ENCODE data around the gene SNTB2.
A peak's percentile ranks its signal among the peaks of the same experiment; 100 is the strongest.
"Not testable (repeated sequence)": the region's sequence is repeated elsewhere in the genome, so short reads cannot be mapped to it uniquely, and the experiment has no call there.

The SNTB2 gene

DNA sequence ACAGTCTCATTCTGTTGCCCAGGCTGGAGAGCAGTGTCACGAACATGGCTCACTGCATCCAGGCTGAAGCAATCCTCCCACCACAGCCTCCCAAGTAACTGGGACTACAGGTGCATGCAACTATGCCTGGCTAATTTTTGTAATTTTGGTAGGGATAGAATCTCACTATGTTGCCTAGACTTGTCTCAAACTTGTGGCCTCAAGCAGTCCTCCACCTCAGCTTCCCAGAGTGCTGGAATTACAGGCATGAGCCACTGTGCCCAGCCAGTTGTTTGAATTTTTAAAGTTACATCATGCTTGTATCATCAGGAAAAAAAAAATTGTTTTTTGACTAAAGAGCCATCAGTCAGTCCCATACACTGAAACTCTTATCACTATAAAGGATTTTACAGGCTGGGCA is 107.1 kb downstream of the SNTB2 start:
- DNase-seq, result no peak

DNA sequence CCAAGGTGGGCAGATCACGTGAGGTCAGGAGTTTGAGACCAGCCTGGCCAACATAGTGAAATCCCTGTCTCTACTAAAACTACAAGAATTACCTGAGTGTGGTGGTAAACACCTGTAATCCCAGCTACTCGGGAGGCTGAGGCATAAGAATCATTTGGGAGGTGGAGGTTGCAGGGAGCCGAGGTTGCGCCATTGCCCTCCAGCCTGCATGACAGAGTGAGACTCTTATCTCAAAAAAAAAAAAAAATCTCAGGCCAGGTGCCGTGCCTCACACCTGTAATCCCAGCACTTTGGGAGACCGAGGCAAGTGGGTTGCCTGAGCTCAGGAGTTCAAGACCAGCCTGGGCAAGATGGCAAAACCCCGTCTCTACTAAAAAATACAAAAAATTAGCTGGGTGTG is 109.8 kb downstream of the SNTB2 start:
- DNase-seq, result not testable (repeated sequence)

DNA sequence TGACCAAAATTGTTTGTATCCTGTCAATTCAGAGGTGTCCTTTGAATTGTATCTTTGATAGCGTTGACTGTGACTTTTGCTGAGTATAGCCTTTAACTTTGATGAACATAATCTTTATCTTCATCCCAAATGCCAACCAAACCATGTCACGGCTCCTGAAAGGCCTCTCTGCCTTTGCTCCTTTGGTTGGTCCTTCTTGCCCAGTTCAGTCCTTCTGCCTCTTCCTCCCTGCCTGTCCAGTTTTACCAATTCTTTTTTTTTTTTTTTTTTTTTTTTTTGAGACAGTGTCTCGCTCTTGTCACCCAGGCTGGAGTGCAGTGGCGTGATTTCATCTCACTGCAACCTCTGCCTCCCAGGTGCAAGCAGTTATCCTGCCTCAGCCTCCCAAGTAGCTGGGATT is 111.3 kb downstream of the SNTB2 start:
- no peak for DNase-seq

DNA sequence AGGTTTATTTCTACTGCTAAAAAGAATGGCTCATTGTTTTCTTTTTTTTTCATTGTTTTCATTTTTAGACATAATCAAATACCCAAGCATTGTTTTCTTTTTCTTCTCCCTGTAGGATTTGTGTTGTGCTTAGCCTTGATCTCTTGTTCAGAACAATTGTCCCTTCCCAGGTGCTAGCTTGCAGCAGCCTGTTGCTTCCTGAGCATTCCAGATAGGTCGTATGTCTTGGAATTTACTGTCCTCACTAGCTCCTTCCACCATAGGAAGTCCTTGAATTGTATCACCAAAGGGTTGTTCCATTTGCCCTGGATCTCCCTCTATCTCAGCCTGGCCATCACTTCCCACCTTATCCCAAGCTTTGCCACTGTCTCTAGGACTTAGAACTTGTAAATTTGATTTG is 114.2 kb downstream of the SNTB2 start:
- no peak for DNase-seq

DNA sequence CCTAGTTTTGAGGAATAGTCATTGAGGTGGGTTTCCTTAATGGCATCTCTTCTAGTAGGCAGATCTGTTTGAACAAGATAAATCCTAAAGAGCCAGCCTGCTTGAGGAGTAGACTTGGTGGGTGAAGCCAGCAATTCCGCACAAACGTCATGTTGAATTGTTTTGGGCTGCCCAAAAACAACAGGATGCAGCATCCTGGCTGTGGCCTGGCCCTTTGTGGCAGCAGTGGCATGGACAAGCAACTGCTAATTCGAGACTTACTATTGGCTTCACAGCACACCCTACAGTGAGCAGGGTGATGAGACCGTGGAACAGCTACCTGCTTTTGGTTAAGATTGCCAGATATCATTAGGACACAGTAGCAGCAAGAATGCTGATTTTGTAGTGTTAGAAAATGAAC is 114.9 kb downstream of the SNTB2 start:
- no peak for DNase-seq

DNA sequence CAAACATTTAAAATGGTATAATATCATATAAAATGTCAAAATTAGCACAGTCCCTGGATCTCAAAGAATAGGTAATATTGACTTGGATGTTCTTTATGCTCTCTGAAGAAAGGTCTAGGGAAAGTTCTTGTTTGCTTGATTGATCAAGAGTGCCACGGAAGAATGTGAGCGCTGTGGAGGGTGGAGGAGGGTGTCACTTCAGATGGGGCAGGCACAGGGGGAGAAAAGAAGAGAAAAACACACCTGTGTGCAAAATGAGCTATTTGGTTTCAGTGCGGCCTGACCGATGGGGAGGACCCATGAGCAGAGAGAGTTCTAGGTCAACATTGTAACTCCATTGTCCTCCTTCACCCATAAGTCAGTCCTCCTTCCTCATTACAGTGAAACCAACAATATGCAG is 115.3 kb downstream of the SNTB2 start:
- DNase-seq, result no peak

DNA sequence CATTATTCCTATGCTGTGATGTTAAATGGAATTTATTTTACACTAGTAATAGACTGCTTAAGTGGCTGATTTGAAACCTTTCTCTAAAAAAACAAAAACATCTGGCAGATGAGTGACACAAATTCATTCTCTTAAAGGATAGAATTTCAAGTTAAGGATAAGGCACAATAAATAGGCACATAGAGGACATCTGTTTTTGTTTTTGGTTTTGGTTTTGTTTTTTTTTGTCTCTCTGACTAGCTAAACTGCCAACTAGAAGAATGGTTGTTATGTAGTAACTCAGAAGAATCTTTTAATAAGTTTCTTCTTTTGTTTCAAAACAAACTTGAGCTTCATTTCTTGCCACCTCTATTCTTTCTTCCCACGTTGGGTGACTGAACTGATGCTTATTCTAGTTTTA is 119.1 kb downstream of the SNTB2 start:
- no peak for DNase-seq

DNA sequence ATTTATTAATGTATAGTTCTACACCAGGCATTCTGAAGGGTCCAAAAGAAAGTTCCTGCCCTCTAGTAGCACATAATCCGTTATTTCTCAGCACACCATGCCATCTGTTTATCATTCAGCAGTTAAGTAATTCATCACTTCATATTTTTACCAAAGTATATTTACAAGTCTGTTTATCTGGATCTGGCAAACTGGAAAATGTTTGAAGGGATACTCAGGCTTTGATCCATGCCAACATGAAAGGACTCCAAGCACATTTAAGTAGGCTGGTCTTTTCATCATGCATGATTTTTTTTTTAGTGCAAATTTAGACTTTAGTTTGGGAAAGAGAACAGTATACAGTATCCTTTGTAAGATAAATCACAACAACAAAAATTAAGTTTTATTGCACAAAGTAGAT is 120.1 kb downstream of the SNTB2 start:
- no peak for DNase-seq

DNA sequence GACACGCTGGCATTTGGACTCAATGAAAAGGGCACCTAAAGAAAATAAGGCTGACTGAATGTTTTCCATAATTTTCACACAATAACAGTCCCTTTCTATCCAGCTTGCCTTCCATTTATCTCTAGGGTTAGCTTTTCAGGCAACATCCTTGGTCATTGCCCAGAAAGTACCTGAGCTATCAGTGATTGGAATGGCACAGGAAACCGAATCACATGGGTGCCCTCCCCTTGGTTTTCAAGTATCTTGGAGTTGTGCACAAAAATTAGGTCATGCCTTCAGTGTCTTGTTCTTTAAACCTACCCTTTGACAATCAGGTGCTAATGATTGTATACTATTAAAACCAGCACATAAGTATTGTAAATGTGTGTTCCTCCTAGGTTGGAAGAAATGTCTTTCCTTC is 120.9 kb downstream of the SNTB2 start:
- DNase-seq, result no peak

DNA sequence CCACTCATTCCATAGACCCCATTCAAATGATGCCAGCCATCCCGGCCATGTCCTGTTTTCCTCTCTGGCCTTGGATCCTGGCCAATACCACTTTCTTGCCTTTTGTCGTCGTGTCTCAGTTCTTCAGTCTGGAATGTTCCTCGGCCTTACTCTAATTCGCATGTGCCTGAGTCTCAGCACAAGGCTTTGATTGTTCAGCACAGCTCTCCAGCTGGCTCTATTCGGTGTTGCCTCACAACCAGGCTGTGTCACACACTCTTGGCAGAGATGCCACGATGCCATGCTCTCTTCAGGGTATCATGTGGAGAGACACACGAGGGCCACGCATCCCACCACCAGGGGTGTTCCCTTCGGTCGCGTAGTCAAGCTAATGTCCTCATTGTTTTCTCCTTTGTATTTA is 122.4 kb downstream of the SNTB2 start:
- DNase-seq, result no peak

DNA sequence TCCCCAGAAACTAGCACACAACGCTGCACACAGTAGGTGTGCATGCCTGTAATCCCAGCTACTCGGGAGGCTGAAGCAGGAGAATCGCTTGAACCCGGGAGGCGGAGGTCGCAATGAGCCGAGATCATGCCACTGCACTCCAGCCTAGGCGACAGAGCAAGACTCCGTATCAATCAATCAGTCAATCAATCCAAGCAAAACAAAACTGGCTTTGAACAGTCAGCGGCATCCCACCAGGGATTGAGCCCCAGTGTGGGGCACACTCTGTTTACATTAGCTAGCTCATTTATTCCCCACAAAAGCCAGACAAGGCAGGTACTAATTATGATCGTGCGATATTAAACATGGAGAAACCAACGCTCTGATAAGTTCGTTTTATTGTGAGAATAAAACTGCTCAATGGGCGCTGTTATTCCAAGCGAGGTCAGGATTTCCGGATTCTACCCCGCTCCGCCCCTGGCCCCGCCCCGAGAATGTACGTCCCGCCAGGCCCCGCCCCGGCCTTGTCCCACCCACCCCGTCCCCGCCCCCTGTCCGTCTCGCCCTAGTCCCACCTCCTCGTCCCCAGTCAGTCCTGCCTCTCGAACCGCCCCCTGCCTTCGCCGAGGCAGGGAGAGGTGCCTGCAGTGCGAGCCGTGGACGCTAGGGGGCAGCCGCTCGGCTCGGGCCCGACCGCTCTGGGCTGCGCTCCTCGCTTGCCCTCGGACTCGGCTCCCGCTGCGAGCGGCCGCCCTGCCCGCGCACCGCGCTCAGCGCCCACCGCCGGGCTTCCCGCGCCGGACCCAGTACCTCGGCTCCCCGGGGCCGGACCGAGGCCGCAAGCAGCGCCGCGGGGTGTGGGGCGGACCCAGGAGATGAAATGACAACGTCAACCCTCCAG is 123.9 kb downstream of the SNTB2 start, which contains the start of gene VPS4A:
Gene VPS4A, plus strand, starts transcription at position 698 of the 880 bp plus-strand sequence. Its CDS starts 162 bp downstream, at position 860.
- peak; percentile 96 for DNase-seq

DNA sequence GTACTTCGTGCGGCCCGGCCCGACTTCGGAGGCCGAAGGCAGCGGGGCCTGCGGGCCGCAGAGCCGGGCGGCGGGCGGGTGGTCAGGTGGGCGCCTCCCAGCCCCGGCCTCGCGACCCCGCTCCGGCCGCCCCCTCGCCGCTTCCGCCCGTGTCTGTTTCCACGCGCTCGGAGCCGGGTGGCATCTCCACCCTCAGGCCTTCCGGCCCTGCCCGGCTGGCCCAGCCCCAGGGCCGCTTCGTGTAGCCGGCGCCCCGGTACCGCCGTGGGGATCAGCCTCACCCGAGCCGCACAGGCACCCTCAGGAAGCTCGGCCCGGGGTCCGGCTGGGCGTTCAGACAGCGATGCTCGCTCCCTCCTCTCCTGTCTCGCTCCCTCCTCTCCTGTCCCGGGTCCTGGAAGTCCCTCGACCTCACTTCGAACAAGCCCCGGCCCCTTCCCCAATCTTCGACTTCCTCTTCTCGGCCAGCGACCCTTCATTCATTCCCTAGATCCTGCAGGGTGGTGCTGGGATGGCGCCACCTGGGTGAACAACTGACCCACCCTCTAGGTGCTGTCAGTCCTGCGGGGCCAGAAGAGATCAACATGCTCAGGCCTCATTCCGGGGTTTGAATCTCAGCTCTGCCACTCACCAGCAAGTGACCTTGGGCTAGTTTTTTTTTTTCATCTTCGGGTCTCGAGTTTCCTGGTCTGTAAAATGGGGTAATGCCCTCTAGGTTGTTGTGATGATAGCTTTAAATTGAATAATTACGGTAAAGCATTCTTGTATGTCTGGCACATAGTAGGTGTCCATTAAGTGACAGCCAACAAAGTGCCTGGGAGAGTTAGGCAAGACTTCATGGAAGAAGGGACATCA is 124.8 kb downstream of the SNTB2 start:
- peak; percentile 22 for DNase-seq

DNA sequence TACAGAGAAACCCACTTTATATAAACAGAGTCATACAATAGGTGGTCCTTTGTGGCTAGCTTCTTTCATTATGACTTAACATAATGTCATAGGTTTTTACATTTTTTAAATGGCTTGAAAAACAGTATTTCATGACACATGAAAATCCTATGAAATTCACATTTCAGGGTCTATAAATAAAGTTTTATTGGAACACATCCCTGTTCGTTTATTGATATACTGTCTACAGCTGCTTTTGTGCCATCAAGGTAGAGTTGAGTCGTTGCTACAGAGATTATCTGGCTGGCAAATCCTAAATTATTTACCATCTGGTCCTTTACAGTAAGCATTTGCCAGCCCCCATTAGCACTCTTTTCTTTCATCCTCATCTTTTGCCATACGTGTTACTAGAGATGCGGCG is 126.5 kb downstream of the SNTB2 start:
- no peak for DNase-seq

DNA sequence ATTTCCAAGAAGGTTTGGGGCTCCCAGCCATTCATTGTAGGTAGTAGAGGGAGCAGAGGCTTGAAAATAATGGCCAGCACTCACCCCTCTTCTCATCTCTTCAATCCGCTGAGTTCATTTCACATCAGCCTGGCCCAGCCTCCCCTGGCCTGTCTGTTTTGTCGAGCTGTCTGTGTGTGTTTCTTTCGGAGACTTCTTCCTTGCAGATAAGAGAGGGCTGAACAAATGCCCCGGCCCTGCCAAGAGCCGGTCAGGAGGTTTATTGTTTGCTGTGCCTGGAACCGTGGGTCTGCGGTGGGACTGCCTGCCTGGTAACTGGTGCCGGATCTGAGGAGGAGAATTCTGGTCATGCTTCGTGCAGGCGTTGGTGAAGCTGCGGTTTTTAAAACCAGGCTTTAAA is 127.6 kb downstream of the SNTB2 start:
- no peak for DNase-seq

DNA sequence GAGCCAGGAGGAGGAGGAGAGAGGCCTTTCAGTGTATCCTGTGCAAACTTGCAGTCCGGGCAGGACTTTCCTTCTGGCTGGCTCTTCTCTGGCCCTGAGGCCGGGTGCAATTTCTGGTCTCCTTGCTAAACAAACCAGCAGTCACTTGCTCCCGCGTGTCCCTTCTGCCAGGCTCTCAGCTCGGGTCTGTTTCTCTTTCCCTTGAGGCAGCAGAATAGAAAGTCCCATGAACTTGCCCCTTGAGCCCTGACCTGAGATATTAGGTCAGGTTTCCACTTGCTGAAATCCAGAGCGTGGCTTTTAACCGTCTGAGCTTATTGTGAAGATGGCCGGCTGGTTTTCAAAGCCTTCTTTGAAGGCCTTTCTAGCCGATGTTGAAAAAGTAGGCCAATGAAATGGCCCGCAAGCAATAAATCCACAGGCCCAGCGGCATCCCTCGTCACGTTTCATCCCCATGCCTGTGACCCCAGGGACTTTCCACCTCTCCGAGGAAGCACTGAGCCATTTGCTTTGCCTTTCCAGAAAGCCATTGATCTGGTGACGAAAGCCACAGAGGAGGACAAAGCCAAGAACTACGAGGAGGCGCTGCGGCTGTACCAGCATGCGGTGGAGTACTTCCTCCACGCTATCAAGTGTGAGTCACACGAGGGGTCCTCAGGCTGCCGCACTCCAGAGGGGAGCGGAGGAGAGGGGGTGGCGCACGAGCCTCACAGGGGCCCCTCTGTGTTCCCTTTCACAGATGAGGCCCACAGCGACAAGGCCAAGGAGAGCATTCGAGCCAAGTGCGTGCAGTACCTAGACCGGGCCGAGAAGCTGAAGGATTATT is 128.7 kb downstream of the SNTB2 start:
- no peak for DNase-seq

DNA sequence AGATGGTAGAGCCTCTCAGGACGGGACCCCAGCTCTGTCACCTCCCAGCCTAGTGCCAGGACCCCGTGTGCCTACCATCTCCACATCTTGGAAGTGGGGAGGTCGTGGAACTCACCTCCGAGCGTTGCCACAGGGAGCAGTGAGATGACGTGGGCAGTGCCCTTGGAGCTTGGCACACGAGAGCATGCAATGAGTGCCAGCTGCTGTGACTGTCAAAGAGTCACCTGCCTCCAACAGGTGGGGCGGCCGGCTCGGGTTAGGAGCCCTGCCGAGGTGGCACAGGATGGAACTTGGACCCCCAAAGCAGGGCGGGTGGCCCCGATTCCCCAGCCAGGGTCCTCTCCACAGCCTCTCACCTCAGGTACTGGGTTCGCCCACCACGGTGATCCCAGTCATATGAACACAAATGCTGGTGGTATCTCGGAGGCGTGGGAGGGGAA is 129.7 kb downstream of the SNTB2 start:
- DNase-seq, result no peak

DNA sequence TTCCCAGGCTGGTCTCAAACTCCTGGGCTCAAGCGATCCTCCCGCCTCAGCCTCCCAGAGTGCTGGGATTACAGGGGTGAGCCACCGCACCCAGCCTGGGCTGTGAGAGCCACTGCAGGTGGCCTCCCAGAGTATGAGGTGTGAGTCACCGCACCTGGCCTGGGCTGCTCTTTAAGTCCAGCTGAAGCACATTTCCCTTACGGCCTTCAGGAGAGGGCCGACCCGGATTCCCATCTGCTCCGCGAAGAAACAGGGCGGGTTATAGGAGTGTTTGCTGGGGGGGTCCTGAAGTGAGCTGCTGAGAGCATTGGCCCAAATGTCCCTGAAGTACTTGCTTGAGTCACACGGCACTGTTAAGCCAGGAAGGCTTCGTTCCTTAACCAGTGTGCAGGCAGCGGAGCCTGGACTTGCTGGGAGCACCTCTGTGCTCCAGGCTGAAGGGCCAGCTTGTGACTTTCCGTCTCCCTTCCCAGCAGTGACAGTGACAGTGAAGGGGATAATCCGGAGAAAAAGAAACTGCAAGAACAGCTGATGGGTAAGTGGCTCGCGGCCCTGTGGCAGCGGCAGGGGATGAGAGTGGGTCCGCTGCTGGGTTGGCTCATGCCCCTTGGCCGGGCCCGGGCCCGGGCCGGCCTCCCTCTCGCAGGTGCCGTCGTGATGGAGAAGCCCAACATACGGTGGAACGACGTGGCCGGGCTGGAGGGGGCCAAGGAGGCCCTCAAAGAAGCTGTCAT is 131.4 kb downstream of the SNTB2 start:
- no peak for DNase-seq

DNA sequence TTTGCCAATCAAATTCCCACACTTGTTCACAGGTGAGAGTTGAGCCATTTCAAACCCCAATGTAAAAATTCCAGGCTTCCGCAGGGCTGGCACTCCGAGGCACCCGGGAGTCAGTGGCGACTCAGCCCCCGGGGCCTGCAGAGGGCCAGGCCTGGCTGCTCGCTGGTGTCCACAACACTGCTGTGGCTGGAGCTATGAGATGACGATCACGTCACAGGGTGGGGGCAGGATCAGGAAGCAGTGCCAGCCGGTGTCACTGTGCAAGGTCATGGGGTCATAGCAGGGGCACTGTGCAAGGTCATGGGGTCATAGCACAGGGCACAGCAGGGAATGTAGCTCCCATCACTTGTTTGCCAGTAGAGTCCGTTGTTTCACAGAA is 131.9 kb downstream of the SNTB2 start:
- DNase-seq, result no peak

DNA sequence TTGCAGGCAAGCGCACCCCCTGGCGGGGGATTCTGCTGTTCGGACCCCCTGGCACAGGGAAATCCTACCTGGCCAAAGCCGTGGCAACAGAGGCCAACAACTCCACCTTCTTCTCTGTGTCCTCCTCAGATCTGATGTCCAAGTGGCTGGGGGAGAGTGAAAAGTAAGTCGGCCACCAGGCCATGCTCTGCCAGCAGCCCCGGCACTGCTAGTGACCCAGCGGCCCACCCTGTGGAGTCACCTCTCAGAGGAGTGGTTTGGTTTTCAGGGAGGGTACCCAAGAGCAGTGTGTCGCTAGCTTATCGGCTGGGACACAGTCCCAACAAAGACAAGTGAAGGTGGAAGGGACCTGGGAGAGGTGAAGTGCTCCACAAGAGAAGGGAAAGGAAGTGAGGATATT is 132.4 kb downstream of the SNTB2 start:
- no peak for DNase-seq

DNA sequence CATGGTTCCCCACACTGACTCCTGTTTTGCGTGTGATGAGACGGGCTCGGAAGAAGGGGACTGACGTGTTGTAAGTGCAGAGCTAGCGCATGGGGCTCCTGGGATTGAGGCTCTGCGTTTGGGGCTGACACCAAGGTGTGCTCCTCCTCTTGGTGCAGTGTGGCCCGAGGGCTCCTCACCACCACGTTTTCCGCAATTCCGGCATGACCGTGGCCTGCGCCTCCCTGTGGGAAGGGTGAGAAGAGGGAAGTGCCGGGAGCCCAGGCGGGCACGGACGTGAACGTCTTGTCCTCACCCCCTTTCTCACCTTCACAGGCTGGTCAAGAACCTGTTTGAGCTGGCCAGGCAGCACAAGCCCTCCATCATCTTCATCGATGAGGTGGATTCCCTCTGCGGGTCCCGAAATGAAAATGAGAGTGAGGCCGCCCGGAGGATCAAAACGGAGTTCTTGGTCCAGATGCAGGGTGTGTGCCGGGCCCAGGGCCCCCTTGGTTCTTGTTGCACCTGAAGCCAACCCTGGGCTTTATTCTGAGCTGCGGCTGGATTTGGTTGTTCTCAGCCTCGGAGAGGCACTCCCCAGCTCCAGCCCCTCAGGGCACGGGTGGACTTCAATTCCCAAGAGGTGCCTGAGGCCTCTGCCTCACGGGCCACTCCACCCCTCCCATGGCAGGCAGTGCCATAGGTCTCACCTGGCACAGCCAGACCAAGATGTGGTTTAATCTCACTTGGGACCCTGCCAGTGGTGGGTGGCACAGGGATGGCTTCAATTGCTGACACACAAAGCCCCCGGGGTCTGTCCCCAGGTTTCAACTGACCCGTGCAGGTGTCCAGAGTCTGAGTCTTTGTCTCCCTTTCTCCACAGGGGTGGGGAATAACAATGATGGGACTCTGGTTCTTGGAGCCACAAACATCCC is 133.1 kb downstream of the SNTB2 start:
- DNase-seq, result no peak

DNA sequence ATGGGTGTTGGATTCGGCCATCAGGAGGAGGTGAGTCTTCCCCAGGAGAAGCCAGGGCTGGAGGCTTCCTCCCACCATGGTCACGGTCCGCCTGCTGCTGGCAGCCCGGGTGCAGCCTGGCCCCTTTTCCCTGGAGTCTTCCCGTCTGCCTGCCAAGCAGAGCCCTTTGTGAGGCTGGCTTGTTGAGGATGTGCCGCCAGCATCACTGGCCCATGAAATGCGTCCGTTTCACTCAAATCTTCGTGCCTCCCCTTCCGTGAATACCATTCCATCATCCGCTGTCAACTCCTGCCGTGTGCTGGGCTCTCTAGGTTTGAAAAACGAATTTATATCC is 133.7 kb downstream of the SNTB2 start:
- DNase-seq, result no peak

All from CD4-positive, alpha-beta T cell treated with Interferon gamma for 1 hour (primary cell).